Spleen (tissue), 7 donors: Measurements from ENCODE around the gene TOMM5.

ENCODE experiments used
- POLR2A ChIP-seq, 3 donors: fragments of 450-650 bp; IDR thresholded peaks; one replicate each; pipeline ENCODE4 v1.5.1; 2017; ENCODE audit warnings: antibody characterized with exemption in 3 of 3, mild to moderate bottlenecking in 1 of 3
- POLR2AphosphoS5 ChIP-seq, 3 donors: sonication (generic); formaldehyde crosslinking; IDR thresholded peaks; one replicate each; pipeline ENCODE4 v1.5.1; 2017; ENCODE audit warnings: antibody characterized with exemption in 3 of 3
- TF ChIP-seq, protein P1 (sequence below), 11 experiments: fragments of 200-600 bp in 7 of 11; fragments of 450-650 bp in 4 of 11; sonication (generic) in 4 of 11; IDR thresholded peaks in 8 of 11; conservative IDR thresholded peaks in 3 of 11; 1 replicate in 7 of 11; 2 replicates in 4 of 11; pipeline versions ENCODE4 v1.4.0 to v1.8.0; 2016 to 2021; ENCODE audit warnings: antibody characterized with exemption in 11 of 11, inconsistent platforms in 4 of 11, mild to moderate bottlenecking in 1 of 11
- donor health status: DM: no; HTN: no; CAD: no; lungs with moderate emphysema.
- donor health status: DM: no; HTN: no; CAD: no.
- donor health status: DM: no; HTN: no; CAD: no.

DNA sequence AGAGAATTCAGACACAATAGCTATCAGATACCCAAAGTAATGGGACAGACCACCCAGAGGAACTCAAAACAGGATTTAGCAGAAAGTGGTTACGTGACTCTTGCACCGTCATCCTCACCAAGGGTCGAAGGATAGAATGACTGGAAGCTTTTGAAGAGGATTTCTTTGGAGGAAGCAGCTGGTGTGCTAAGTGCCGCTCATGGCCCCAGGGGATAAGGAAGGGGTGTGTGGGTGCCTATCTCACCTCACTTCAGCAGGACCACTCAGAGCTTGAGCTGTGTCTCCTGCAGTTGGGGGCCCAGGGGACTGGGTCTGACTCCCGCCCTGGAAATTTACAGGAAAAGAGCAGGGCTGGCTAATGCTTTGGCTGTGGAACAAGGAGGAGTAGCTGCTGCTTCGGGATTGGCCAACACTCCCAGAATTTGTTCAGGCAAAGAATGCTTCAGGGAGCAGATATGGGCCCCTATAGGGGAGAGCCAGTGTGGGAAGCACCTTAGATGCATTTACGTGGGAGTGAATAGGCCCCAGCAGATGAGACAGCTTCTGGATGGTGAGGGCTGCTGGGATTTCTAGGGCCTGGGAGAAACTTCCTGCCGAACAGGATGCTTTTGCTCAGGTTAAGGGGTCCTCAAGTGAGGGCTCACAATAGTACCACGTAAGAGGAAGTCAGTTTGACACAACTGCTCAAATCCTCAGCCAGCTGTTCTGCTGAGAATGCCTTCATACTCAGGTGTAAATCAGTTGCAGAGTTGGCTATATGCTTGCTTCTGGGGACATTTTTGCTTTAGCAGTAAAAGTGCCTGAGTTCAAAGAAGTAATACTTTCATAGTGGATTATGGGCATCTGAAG lies 29.1 kb upstream of the TOMM5 start:
- TF ChIP-seq, protein P1, sequence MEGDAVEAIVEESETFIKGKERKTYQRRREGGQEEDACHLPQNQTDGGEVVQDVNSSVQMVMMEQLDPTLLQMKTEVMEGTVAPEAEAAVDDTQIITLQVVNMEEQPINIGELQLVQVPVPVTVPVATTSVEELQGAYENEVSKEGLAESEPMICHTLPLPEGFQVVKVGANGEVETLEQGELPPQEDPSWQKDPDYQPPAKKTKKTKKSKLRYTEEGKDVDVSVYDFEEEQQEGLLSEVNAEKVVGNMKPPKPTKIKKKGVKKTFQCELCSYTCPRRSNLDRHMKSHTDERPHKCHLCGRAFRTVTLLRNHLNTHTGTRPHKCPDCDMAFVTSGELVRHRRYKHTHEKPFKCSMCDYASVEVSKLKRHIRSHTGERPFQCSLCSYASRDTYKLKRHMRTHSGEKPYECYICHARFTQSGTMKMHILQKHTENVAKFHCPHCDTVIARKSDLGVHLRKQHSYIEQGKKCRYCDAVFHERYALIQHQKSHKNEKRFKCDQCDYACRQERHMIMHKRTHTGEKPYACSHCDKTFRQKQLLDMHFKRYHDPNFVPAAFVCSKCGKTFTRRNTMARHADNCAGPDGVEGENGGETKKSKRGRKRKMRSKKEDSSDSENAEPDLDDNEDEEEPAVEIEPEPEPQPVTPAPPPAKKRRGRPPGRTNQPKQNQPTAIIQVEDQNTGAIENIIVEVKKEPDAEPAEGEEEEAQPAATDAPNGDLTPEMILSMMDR (IDR thresholded peaks at IDR 0.05 in 8 of 11, conservative IDR thresholded peaks at IDR 0.05 in 3 of 11), result no peak
- TF ChIP-seq POLR2AphosphoS5 (IDR thresholded peaks at IDR 0.05), result no peak
- TF ChIP-seq POLR2A (IDR thresholded peaks at IDR 0.05), result no peak
